WTC11 (cell line): ENCODE results near the gene ORM2. TPM values are rescaled to one million over a fixed set of nuclear protein-coding genes. Genes with fewer than 3 reads are reported as not detected.

Source experiments
- ATAC-seq: fragments of 200-7000 bp; cut with Tn5 transposase; 2 replicates; pipeline ENCODE4 v1.10.0; 2021; ENCODE audit warnings: mild to moderate bottlenecking, moderate library complexity
- CTCF ChIA-PET: fragments of 300-600 bp; sonication (Branson Sonifier 250); formaldehyde crosslinking; loops from one replicate; lab custom pipeline; 2021; ENCODE audit warnings: antibody characterized with exemption; lab: Charles Lee
- POLR2A ChIA-PET: fragments of 350-600 bp; sonication (Branson Sonifier 250); formaldehyde crosslinking; loops from one replicate; lab custom pipeline; 2021; ENCODE audit warnings: antibody characterized with exemption; lab: Charles Lee
- DNase-seq: peaks from one replicate; pipeline ENCODE4 v3.0.0; 2021; ENCODE audit warnings: low spot score
- H3K27ac Mint-ChIP-seq: 2 replicates; pipeline ENCODE4 v1.8.0; 2021; ENCODE audit warnings: mixed read lengths
- H3K27me3 Mint-ChIP-seq: 2 replicates; pipeline ENCODE4 v1.8.0; 2021; ENCODE audit warnings: low read depth, mild to moderate bottlenecking, moderate library complexity, mixed read lengths
- H3K36me3 Mint-ChIP-seq: 2 replicates; pipeline ENCODE4 v1.8.0; 2021; ENCODE audit warnings: mixed read lengths
- H3K4me1 Mint-ChIP-seq: 2 replicates; pipeline ENCODE4 v1.8.0; 2022; ENCODE audit warnings: mixed read lengths
- H3K4me3 Mint-ChIP-seq: 2 replicates; pipeline ENCODE4 v1.8.0; 2021; ENCODE audit warnings: mild to moderate bottlenecking, moderate library complexity, mixed read lengths
- H3K9me3 Mint-ChIP-seq: 2 replicates; pipeline ENCODE4 v1.8.0; 2021; ENCODE audit warnings: mixed read lengths
- CREB1 ChIP-seq: sonication (generic); formaldehyde crosslinking; IDR thresholded peaks from 2 replicates; pipeline ENCODE4 v1.8.0; 2023; ENCODE audit warnings: mild to moderate bottlenecking, missing genetic modification reagents
- KAT7 ChIP-seq: sonication (generic); formaldehyde crosslinking; IDR thresholded peaks from 2 replicates; pipeline ENCODE4 v1.8.1; 2023; ENCODE audit warnings: missing genetic modification reagents, mild to moderate bottlenecking, borderline replicate concordance
- MYBL2 ChIP-seq: sonication (generic); formaldehyde crosslinking; IDR thresholded peaks from 2 replicates; pipeline ENCODE4 v1.8.1; 2023; ENCODE audit warnings: mild to moderate bottlenecking, moderate library complexity, missing genetic modification reagents
- NR1H2 ChIP-seq: sonication (generic); formaldehyde crosslinking; IDR thresholded peaks from 2 replicates; pipeline ENCODE4 v1.9.0; 2021; ENCODE audit warnings: mild to moderate bottlenecking, moderate library complexity, missing genetic modification reagents
- NR2C2 ChIP-seq: sonication (generic); formaldehyde crosslinking; IDR thresholded peaks from 2 replicates; pipeline ENCODE4 v1.8.0; 2022; ENCODE audit warnings: mild to moderate bottlenecking, missing genetic modification reagents
- NR3C1 ChIP-seq: sonication (generic); formaldehyde crosslinking; conservative IDR thresholded peaks from 2 replicates; pipeline ENCODE4 v1.8.1; 2023; ENCODE audit warnings: low read depth, mild to moderate bottlenecking, missing genetic modification reagents
- PRRX2 ChIP-seq: fragments of 250-450 bp; sonication (Bioruptor Pico); IDR thresholded peaks from 2 replicates; pipeline ENCODE4 v1.8.0; 2021; ENCODE audit warnings: mild to moderate bottlenecking
- SMAD4 ChIP-seq: sonication (generic); formaldehyde crosslinking; IDR thresholded peaks from 2 replicates; pipeline ENCODE4 v1.8.0; 2022; ENCODE audit warnings: mild to moderate bottlenecking, missing genetic modification reagents
- SP1 ChIP-seq: sonication (generic); formaldehyde crosslinking; conservative IDR thresholded peaks from 2 replicates; pipeline ENCODE4 v1.8.1; 2022; ENCODE audit warnings: missing genetic modification reagents
- ZNF219 ChIP-seq: sonication (generic); formaldehyde crosslinking; IDR thresholded peaks from 2 replicates; pipeline ENCODE4 v1.8.0; 2023; ENCODE audit warnings: missing genetic modification reagents, mild to moderate bottlenecking, borderline replicate concordance
- ZNF317 ChIP-seq: sonication (generic); formaldehyde crosslinking; IDR thresholded peaks from 2 replicates; pipeline ENCODE4 v1.8.1; 2023; ENCODE audit warnings: low read depth, mild to moderate bottlenecking, moderate library complexity, missing genetic modification reagents, borderline replicate concordance
- ZNF671 ChIP-seq: fragments of 250-450 bp; sonication (Bioruptor Pico); IDR thresholded peaks from 2 replicates; pipeline ENCODE4 v1.8.0; 2021; ENCODE audit warnings: mild to moderate bottlenecking
- total RNA-seq: library from RNA; stranded (reverse); gene quantifications from 3 replicates; pipeline ENCODE4 v1.2.3, GENCODE V29; 2021
- TF ChIP-seq, protein P1 (sequence below): fragments of 250-450 bp; sonication (Bioruptor Pico); IDR thresholded peaks from 2 replicates; pipeline ENCODE4 v1.9.0; 2021; ENCODE audit warnings: moderate library complexity, mild to moderate bottlenecking, inconsistent platforms, borderline replicate concordance
- TF ChIP-seq, protein P2 (sequence below): sonication (generic); formaldehyde crosslinking; conservative IDR thresholded peaks from 2 replicates; pipeline ENCODE4 v1.8.1; 2023; ENCODE audit warnings: mild to moderate bottlenecking, low read depth, missing genetic modification reagents, moderate library complexity
- TF ChIP-seq, protein P3 (sequence below): sonication (generic); formaldehyde crosslinking; IDR thresholded peaks from 2 replicates; pipeline ENCODE4 v1.8.1; 2023; ENCODE audit warnings: mild to moderate bottlenecking, missing genetic modification reagents, moderate library complexity
- TF ChIP-seq, protein P4 (sequence below): sonication (generic); formaldehyde crosslinking; IDR thresholded peaks from 2 replicates; pipeline ENCODE4 v1.8.1; 2022; ENCODE audit warnings: missing genetic modification reagents, borderline replicate concordance
- TF ChIP-seq, protein P5 (sequence below): fragments of 250-450 bp; sonication (Bioruptor Pico); conservative IDR thresholded peaks from 2 replicates; pipeline ENCODE4 v1.9.0; 2021; ENCODE audit warnings: mild to moderate bottlenecking
- TF ChIP-seq, protein P6 (sequence below): fragments of 250-450 bp; sonication (Bioruptor Pico); IDR thresholded peaks from 2 replicates; pipeline ENCODE4 v1.8.0; 2021; ENCODE audit warnings: mild to moderate bottlenecking

Gene ORM2
- total RNA-seq, 1 experiment from 2014 or later = 1.6 TPM

DNA sequence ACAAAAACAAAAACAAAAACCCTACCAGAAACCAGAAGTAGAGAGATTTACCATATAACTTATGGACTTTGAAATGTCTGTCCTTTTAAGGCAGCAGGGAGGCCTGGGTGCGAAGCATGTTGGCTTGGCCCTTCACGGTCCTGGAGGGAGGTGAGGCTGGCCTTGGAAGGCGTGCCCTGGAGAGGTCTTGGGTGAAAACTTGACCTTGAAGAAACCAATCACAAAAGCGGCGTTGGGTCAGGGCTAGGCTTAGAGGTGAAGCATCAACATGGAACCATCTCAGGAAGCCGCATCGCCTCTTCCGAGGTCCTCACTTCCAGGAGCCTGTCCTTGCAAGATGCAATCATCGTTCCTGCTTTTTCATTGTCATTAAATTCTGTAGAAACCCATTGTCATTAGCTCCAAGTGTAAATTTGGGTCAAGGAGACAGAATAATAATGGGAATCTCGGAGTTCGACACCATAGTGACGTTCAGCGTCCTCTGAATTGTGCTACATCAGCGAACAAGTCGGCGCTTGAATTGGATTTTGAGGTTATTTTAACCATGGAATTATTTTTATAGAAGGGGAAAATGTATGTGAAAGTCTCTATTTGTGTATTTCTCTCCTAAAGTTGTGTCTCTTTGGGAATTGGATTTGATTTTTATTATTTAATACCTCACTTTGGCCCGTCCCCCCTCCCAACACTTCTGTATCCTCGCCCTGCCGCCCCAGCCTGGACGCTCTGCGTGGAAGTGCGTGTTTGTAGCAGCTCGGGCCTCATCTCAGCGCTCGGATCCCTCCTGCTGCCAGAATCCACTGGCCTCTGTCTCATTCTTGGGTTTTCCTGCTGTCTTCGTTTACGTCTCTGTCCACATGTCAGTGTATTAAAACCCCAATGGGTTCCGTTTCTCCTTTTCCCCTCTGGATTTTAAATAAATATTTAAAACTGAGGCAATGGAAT is 17.8 kb upstream of the ORM2 start:
- H3K36me3 Mint-ChIP-seq = peaks cover 7% of the 10 kb centered on the region; the same call in 1 of the 2 replicates
- no peaks in the 10 kb centered on the region; the same call in 1 of the 2 replicates for H3K27me3 Mint-ChIP-seq
- peaks cover 5% of the 10 kb centered on the region; the same call in 1 of the 2 replicates for H3K9me3 Mint-ChIP-seq
- H3K27ac Mint-ChIP-seq = no peak overlapping the region
- DNase-seq (no peak), ATAC-seq (no peak)
- ChIA-PET POLR2A (no interaction called here), CTCF (interaction anchor here (1.2 kb wide), 1 partner anchor 157 kb away, joined by 3 read pairs; the partner anchor contains the start of gene COL27A1)
- TF ChIP-seq ZNF671 (CRISPR knock-in tag) (no peak), KAT7 (CRISPR knock-in tag) (no peak), CREB1 (CRISPR knock-in tag) (no peak), NR3C1 (CRISPR knock-in tag) (no peak), PRRX2 (CRISPR knock-in tag) (no peak)
- TF ChIP-seq, protein P1, sequence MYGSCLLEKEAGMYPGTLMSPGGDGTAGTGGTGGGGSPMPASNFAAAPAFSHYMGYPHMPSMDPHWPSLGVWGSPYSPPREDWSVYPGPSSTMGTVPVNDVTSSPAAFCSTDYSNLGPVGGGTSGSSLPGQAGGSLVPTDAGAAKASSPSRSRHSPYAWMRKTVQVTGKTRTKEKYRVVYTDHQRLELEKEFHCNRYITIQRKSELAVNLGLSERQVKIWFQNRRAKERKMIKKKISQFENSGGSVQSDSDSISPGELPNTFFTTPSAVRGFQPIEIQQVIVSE (CRISPR knock-in tag) = no peak
- H3K4me3 Mint-ChIP-seq = no peak overlapping the region
- H3K4me1 Mint-ChIP-seq = 0 out of 2 replicates have a peak, but pooled peaks cover 3% of the 10 kb centered on the region

DNA sequence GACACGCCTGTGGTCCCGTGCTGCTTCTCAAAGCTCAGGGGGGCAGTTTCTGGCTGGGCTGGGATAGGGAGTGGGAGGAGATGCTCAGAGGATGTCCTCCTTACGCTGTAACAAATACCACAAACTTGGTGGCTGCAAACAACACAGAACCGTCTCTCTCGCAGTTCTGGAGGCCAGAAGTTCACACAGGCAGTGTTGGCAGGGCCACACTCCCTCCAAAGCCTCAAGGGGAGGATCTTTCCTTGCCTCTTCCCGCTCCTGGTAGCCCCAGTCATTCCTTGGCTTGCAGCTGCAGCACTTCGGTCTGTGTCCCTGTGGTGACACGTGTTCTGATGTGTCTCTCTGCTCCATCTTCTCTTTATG is 17.2 kb upstream of the ORM2 start:
- TF ChIP-seq SMAD4 = no peak
- no peak for TF ChIP-seq SP1 (CRISPR knock-in tag)
- TF ChIP-seq, protein P2, sequence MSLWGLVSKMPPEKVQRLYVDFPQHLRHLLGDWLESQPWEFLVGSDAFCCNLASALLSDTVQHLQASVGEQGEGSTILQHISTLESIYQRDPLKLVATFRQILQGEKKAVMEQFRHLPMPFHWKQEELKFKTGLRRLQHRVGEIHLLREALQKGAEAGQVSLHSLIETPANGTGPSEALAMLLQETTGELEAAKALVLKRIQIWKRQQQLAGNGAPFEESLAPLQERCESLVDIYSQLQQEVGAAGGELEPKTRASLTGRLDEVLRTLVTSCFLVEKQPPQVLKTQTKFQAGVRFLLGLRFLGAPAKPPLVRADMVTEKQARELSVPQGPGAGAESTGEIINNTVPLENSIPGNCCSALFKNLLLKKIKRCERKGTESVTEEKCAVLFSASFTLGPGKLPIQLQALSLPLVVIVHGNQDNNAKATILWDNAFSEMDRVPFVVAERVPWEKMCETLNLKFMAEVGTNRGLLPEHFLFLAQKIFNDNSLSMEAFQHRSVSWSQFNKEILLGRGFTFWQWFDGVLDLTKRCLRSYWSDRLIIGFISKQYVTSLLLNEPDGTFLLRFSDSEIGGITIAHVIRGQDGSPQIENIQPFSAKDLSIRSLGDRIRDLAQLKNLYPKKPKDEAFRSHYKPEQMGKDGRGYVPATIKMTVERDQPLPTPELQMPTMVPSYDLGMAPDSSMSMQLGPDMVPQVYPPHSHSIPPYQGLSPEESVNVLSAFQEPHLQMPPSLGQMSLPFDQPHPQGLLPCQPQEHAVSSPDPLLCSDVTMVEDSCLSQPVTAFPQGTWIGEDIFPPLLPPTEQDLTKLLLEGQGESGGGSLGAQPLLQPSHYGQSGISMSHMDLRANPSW (CRISPR knock-in tag) = no peak
- TF ChIP-seq, protein P3, sequence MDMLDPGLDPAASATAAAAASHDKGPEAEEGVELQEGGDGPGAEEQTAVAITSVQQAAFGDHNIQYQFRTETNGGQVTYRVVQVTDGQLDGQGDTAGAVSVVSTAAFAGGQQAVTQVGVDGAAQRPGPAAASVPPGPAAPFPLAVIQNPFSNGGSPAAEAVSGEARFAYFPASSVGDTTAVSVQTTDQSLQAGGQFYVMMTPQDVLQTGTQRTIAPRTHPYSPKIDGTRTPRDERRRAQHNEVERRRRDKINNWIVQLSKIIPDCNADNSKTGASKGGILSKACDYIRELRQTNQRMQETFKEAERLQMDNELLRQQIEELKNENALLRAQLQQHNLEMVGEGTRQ = no peak
- no peak for TF ChIP-seq NR3C1 (CRISPR knock-in tag)
- TF ChIP-seq, protein P4, sequence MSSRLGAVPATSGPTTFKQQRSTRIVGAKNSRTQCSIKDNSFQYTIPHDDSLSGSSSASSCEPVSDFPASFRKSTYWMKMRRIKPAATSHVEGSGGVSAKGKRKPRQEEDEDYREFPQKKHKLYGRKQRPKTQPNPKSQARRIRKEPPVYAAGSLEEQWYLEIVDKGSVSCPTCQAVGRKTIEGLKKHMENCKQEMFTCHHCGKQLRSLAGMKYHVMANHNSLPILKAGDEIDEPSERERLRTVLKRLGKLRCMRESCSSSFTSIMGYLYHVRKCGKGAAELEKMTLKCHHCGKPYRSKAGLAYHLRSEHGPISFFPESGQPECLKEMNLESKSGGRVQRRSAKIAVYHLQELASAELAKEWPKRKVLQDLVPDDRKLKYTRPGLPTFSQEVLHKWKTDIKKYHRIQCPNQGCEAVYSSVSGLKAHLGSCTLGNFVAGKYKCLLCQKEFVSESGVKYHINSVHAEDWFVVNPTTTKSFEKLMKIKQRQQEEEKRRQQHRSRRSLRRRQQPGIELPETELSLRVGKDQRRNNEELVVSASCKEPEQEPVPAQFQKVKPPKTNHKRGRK (CRISPR knock-in tag) = no peak
- TF ChIP-seq NR2C2 (CRISPR knock-in tag) = no peak
- no peak for TF ChIP-seq ZNF219 (CRISPR knock-in tag)
- no peak for TF ChIP-seq NR1H2
- no peaks in the 10 kb centered on the region; the same call in 1 of the 2 replicates for H3K27me3 Mint-ChIP-seq
- 0 out of 2 replicates have a peak, but pooled peaks cover 3% of the 10 kb centered on the region for H3K4me1 Mint-ChIP-seq
- DNase-seq = no peak
- no peak for ATAC-seq
- peaks cover 5% of the 10 kb centered on the region; the same call in 1 of the 2 replicates for H3K9me3 Mint-ChIP-seq
- H3K36me3 Mint-ChIP-seq = peaks cover 7% of the 10 kb centered on the region; the same call in 1 of the 2 replicates
- H3K27ac Mint-ChIP-seq = no peak overlapping the region; the same call in 1 of the 2 replicates
- POLR2A ChIA-PET = no interaction called here
- no peak overlapping the region for H3K4me3 Mint-ChIP-seq
- CTCF ChIA-PET = no interaction called here

DNA sequence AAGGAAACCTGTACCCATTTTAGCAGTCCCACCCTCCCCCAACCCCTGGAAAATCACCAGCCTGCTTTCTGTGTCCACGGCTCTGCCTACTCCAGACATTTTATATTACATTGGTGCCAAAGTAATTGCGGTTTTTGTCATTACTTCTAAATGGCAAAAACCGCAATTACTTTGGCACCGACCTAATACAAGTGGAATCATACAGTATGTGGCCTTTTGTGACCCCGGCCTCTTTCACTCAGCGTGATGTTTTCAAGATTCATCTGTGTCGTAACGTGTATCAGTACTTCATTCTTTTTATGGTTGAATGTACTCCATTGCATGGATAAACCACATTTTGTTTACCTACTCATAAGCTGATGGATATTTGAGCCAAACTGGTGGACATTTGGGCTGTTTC is 16.5 kb upstream of the ORM2 start:
- ATAC-seq (no peak), DNase-seq (no peak)
- H3K27ac Mint-ChIP-seq = no peak overlapping the region
- 0 out of 2 replicates have a peak, but pooled peaks cover 4% of the 10 kb centered on the region for H3K36me3 Mint-ChIP-seq
- 0 out of 2 replicates have a peak, but pooled peaks cover 3% of the 10 kb centered on the region for H3K4me1 Mint-ChIP-seq
- no peaks in the 10 kb centered on the region; the same call in 1 of the 2 replicates for H3K27me3 Mint-ChIP-seq
- ChIA-PET POLR2A (no interaction called here), CTCF (interaction anchor here (1.2 to 1.8 kb wide), 3 partner anchors 22 to 230 kb away, joined by 3 to 10 read pairs (median 3); no protein-coding TSS in a partner anchor)
- no peak overlapping the region for H3K4me3 Mint-ChIP-seq
- peaks cover 5% of the 10 kb centered on the region; the same call in 1 of the 2 replicates for H3K9me3 Mint-ChIP-seq
- TF ChIP-seq KAT7 (CRISPR knock-in tag) (no peak), SMAD4 (no peak), MYBL2 (CRISPR knock-in tag) (no peak), ZNF317 (CRISPR knock-in tag) (no peak)
- TF ChIP-seq, protein P5, sequence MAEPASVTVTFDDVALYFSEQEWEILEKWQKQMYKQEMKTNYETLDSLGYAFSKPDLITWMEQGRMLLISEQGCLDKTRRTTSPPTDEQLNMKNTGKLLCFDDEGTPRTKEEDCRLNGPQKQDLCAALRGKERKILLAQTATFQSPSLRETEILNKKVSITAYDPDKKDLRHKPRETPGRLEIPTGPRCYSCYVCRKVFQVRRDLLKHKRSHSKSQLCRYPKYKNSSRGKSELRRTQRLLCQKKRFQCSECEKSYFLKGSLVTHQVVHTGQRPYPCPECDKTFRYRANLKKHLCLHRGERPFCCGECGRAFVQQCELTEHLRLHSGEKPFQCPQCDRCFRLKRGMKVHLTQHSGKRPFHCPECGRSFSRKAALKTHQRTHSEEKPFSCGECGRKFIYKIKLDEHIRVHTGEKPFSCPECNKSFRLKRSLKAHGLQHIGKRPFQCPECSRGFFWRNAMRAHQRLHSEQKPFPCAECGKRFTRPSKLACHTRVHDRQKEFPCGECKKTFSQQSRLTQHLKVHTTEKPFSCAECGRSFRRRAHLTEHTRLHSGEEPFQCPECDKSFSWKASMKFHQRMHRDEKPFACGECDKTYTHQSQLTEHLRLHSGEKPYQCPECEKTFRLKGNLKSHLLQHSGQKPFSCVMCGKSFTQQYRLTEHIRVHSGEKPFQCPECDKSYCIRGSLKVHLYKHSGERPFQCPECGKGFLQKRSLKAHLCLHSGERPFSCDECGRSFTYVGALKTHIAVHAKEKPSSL (CRISPR knock-in tag) = no peak
- TF ChIP-seq, protein P6, sequence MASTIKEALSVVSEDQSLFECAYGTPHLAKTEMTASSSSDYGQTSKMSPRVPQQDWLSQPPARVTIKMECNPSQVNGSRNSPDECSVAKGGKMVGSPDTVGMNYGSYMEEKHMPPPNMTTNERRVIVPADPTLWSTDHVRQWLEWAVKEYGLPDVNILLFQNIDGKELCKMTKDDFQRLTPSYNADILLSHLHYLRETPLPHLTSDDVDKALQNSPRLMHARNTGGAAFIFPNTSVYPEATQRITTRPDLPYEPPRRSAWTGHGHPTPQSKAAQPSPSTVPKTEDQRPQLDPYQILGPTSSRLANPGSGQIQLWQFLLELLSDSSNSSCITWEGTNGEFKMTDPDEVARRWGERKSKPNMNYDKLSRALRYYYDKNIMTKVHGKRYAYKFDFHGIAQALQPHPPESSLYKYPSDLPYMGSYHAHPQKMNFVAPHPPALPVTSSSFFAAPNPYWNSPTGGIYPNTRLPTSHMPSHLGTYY (CRISPR knock-in tag) = no peak
